Right lobe of liver (tissue), 6 donors: Measurements from ENCODE around the gene GIGYF2. TPM values are rescaled to one million over a fixed set of nuclear protein-coding genes. Genes with fewer than 3 reads are reported as not detected.

Source experiments
- ATAC-seq, 4 donors: fragments of 200-7000 bp; cut with Tn5 transposase; one replicate each; pipeline ENCODE4 v1.9.1; 2020; ENCODE audit warnings: mild to moderate bottlenecking in 4 of 4, moderate library complexity in 4 of 4
- DNase-seq, 3 donors: peaks; one replicate each; pipeline ENCODE4 v3.0.0-alpha.2; 2020
- H3K27ac ChIP-seq, 3 donors: fragments of 200-600 bp; one replicate each; pipeline ENCODE4 v1.8.0; 2022
- H3K27me3 ChIP-seq, 2 donors: fragments of 200-600 bp; one replicate each; pipeline ENCODE4 v1.8.0; 2022
- H3K36me3 ChIP-seq, 4 donors: fragments of 200-600 bp; sonication (generic) in 1 of 4; one replicate each; pipeline versions ENCODE4 v1.5.1 to v1.8.0; 2017 to 2022; ENCODE audit warnings: control low read depth in 1 of 4
- H3K4me1 ChIP-seq, 4 donors: fragments of 200-600 bp; sonication (generic) in 1 of 4; one replicate each; pipeline versions ENCODE4 v1.5.1 to v1.8.0; 2017 to 2022; ENCODE audit warnings: control low read depth in 1 of 4
- H3K4me3 ChIP-seq, 3 donors: fragments of 200-600 bp; one replicate each; pipeline ENCODE4 v1.8.0; 2022
- H3K9me3 ChIP-seq, 4 donors: fragments of 200-600 bp; sonication (generic) in 1 of 4; one replicate each; pipeline versions ENCODE4 v1.5.1 to v1.8.0; 2017 to 2022; ENCODE audit warnings: control low read depth in 1 of 4
- CTCF ChIP-seq, 4 donors: fragments of 200-600 bp in 3 of 4; fragments of 450-650 bp in 1 of 4; IDR thresholded peaks; one replicate each; pipeline versions ENCODE4 v1.5.1 to v1.8.0; 2016 to 2022; ENCODE audit warnings: antibody characterized with exemption in 4 of 4, mild to moderate bottlenecking in 2 of 4
- POLR2A ChIP-seq: fragments of 450-650 bp; IDR thresholded peaks from one replicate; pipeline ENCODE4 v1.6.1; 2017; ENCODE audit warnings: antibody characterized with exemption, mild to moderate bottlenecking
- WGBS: methylation state at CpG from one replicate; pipeline ENCODE4 v1.1.6; 2018; ENCODE audit warnings: low coverage, low lambda C conversion rate; ENCODE audit not compliant: insufficient coverage; ENCODE audit errors: missing lambda C conversion rate; 5-methylcytosine and 5-hydroxymethylcytosine counted together
- intact Hi-C, 2 donors: fragments of 100-400 bp; cut with DNase I; formaldehyde crosslinking; loops; one replicate each; pipeline versions ENCODE4 v1.11.2 to v1.14.1; 2022
- total RNA-seq, 6 experiments: library from RNA; depleted of rRNA in 2 of 6; stranded (reverse); fragments of >200 nt in 2 of 6; fragmentation: NEBNext Ultra II Directional in 3 of 6; extraction: Animal tissue kit (Norgen Biotek cat#: 25700) in 3 of 6; gene quantifications; one replicate each; pipeline versions ENCODE4 v1.1.0 to v1.2.4, GENCODE V29; 2016 to 2023
- donor health status: DM: no; HTN: yes; CAD: no.
- donor health status: DM: no; HTN: no; CAD: no.
- donor health status: DM: no; HTN: no; CAD: no.
- donor health status: DM: no; HTN: yes; CAD: no.
- donor health status: DM: no; HTN: yes; CAD: no.

The GIGYF2 gene
- total RNA-seq, 6 experiments from 2014 or later, result 25.7 to 35.0 (median 32.6) TPM

GRCh38 chr2:232653441-232653840, 43.7 kb upstream of the GIGYF2 start:
- no peak for TF ChIP-seq CTCF (IDR thresholded peaks at IDR 0.05)
- TF ChIP-seq POLR2A, result no peak
- DNase-seq (no peak), ATAC-seq (no peak)
- Histone ChIP-seq H3K4me1 (peaks cover 0 to 20% (median 0%) of the 10 kb centered on the region in 4 donors), H3K27me3 (no peaks in the 10 kb centered on the region), H3K4me3 (no peak overlapping the region), H3K36me3 (no peaks in the 10 kb centered on the region), H3K27ac (peak overlapping the region in 1 of 3 donors; percentile 53), H3K9me3 (no peaks in the 10 kb centered on the region)
- WGBS, result 98% methylated on average over 7 of the region's 7 CpGs
- intact Hi-C loops, result no loop called here

- H3K27me3 ChIP-seq, result no peaks in the 10 kb centered on the region
- H3K9me3 ChIP-seq, result no peaks in the 10 kb centered on the region
- peaks cover 0 to 20% (median 0%) of the 10 kb centered on the region in 4 donors for H3K4me1 ChIP-seq
- H3K27ac ChIP-seq, result peak overlapping the region; percentile 53 to 95 (median 70)
- intact Hi-C loops, result no loop called here
- TF ChIP-seq CTCF (IDR thresholded peaks at IDR 0.05) (no peak), POLR2A (no peak)
- no peak overlapping the region for H3K4me3 ChIP-seq
- DNase-seq (peak in 2 of 3 donors; percentile 49 to 81), ATAC-seq (peak; percentile 66 to 88 (median 83))
- H3K36me3 ChIP-seq, result no peaks in the 10 kb centered on the region
- 62% methylated on average over 5 of the region's 6 CpGs for WGBS
Observed at GRCh38 chr2:232655392-232655791, 41.7 kb upstream of the GIGYF2 start.

GRCh38 chr2:232658217-232658785, 38.8 kb upstream of the GIGYF2 start:
- H3K27me3 ChIP-seq, result no peaks in the 10 kb centered on the region
- intact Hi-C loops, result no loop called here
- TF ChIP-seq POLR2A (no peak), CTCF (IDR thresholded peaks at IDR 0.05) (no peak)
- no peak overlapping the region for H3K4me3 ChIP-seq
- ATAC-seq (peak in 3 of 4 donors; percentile 27 to 53 (median 28)), DNase-seq (no peak)
- peaks cover 0 to 6% (median 0%) of the 10 kb centered on the region in 4 donors for H3K4me1 ChIP-seq
- H3K36me3 ChIP-seq, result no peaks in the 10 kb centered on the region
- WGBS, result 44% methylated on average over 7 of the region's 7 CpGs
- no peaks in the 10 kb centered on the region for H3K9me3 ChIP-seq
- H3K27ac ChIP-seq, result no peak overlapping the region

GRCh38 chr2:232659359-232659758, 37.8 kb upstream of the GIGYF2 start:
- 88% methylated on average over 2 of the region's 2 CpGs for WGBS
- no peak for ATAC-seq
- Histone ChIP-seq H3K27me3 (no peaks in the 10 kb centered on the region), H3K4me3 (no peak overlapping the region), H3K9me3 (no peaks in the 10 kb centered on the region), H3K4me1 (peaks cover 0 to 5% (median 0%) of the 10 kb centered on the region in 4 donors), H3K36me3 (no peaks in the 10 kb centered on the region), H3K27ac (no peak overlapping the region)
- intact Hi-C loops, result no loop called here
- DNase-seq, result no peak
- no peak for TF ChIP-seq CTCF (IDR thresholded peaks at IDR 0.05)
- TF ChIP-seq POLR2A, result no peak
